HL-60 (cell line): ENCODE results near the gene CDC42BPA.

Source experiments
- DNase-seq, 2 experiments: peaks; one replicate each; pipeline ENCODE4 v3.0.0-alpha.2; 2010 to 2020; ENCODE audit warnings: low read depth in 1 of 2, low spot score in 1 of 2
- H3K27ac ChIP-seq: fragments of 250-450 bp; sonication (Bioruptor Pico); replicated peaks from 2 replicates; pipeline ENCODE4 v1.5.1; 2020; ENCODE audit warnings: mild to moderate bottlenecking, moderate library complexity
- H3K27me3 ChIP-seq: fragments of 250-450 bp; sonication (Bioruptor Pico); 2 replicates; pipeline ENCODE4 v1.5.1; 2021; ENCODE audit warnings: mild to moderate bottlenecking, moderate library complexity; ENCODE audit not compliant: insufficient read depth, poor library complexity, severe bottlenecking
- H3K4me3 ChIP-seq: replicated peaks from 2 replicates; pipeline ENCODE4 v1.5.1; 2011; ENCODE audit warnings: mild to moderate bottlenecking, control low read depth, low read length; ENCODE audit not compliant: insufficient read depth
- GABPA ChIP-seq: IDR thresholded peaks from 2 replicates; pipeline ENCODE4 v1.6.1; 2012; ENCODE audit warnings: low read depth
- POLR2AphosphoS5 ChIP-seq: IDR thresholded peaks from 2 replicates; pipeline ENCODE4 v1.6.1; 2012; ENCODE audit warnings: low read depth
- REST ChIP-seq: IDR thresholded peaks from 2 replicates; pipeline ENCODE4 v1.6.1; 2012; ENCODE audit warnings: low read depth; ENCODE audit not compliant: insufficient replicate concordance
- SPI1 ChIP-seq: IDR thresholded peaks from 2 replicates; pipeline ENCODE4 v1.6.1; 2012; ENCODE audit warnings: low read depth, mild to moderate bottlenecking, borderline replicate concordance
- TF ChIP-seq, protein P1 (sequence below): IDR thresholded peaks from one replicate; pipeline ENCODE4 v1.5.1; 2011; ENCODE audit warnings: low read length, control low read depth, inconsistent platforms; ENCODE audit not compliant: insufficient read depth

Gene CDC42BPA

DNA sequence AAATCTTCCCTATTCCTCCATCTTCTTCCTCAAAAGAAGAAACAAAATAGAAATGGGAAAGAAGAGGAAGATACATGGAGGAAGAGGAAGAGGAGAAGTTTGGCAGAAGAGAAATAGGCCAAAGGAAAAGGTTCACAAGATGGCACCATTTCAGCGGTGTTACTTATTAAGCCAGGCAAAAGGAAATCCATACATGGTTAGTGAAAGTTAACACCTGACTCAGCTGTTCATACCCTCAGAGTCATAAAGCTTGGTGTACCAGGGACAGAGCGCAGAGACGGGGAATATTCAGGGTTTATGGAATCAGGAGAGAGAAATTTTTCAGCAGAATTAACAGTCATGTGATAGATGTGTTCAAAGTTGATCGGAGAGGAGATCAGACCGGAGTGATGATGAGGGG lies 307.6 kb downstream of the CDC42BPA start:
- no peak for TF ChIP-seq REST
- TF ChIP-seq SPI1, result no peak
- TF ChIP-seq GABPA, result no peak
- TF ChIP-seq POLR2AphosphoS5, result no peak
- TF ChIP-seq, protein P1, sequence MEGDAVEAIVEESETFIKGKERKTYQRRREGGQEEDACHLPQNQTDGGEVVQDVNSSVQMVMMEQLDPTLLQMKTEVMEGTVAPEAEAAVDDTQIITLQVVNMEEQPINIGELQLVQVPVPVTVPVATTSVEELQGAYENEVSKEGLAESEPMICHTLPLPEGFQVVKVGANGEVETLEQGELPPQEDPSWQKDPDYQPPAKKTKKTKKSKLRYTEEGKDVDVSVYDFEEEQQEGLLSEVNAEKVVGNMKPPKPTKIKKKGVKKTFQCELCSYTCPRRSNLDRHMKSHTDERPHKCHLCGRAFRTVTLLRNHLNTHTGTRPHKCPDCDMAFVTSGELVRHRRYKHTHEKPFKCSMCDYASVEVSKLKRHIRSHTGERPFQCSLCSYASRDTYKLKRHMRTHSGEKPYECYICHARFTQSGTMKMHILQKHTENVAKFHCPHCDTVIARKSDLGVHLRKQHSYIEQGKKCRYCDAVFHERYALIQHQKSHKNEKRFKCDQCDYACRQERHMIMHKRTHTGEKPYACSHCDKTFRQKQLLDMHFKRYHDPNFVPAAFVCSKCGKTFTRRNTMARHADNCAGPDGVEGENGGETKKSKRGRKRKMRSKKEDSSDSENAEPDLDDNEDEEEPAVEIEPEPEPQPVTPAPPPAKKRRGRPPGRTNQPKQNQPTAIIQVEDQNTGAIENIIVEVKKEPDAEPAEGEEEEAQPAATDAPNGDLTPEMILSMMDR, result no peak
- Histone ChIP-seq H3K27ac (no peak overlapping the region), H3K4me3 (no peak overlapping the region), H3K27me3 (no peaks in the 10 kb centered on the region)
- no peak for DNase-seq

DNA sequence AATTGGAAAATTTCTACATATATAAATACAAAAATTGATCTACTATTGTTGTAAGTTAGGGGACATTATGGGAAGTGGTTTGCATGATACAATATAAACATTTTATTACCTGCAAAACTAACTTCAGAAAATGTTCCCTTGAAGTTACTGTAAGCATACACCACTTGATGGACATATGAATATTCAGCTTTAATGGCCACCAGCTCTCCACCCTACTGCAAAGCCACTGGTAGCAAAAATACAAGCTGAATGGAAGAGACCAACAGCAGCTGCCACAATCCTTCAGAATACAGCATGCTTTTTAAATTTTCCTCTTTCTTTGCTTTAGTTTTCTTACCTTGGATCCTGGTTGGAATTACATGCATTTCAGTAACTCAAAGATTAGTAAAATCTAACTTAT lies 308.4 kb downstream of the CDC42BPA start:
- DNase-seq, result no peak
- Histone ChIP-seq H3K27ac (no peak overlapping the region), H3K27me3 (no peaks in the 10 kb centered on the region), H3K4me3 (no peak overlapping the region)
- no peak for TF ChIP-seq SPI1

DNA sequence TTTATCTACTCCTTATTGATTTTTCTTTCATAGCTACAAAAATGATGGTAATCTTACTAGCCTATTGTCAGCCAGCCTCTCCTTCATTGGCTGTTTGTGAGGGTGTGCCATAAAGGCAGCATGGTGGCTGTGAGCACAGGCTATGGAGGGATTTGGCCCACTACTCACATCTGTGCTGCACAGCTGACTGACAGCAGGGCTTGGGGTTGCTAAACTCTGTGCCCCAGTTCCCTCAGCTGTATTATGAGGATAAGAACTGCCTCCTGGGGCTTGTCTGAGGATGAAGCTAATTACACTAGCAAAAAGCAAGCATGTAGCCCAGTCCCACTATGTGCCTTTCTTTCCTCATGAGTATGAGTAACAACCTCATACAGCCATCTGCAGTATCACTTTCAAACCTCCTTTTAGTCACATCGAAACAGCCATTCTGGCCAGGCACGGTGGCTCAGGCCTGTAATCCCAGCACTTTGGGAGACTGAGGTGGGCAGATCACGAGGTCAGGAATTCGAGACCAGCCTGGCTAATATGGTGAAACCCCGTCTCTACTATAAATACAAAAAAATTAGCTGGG lies 312.0 kb downstream of the CDC42BPA start:
- H3K27me3 ChIP-seq, result no peaks in the 10 kb centered on the region
- no peak for DNase-seq
- TF ChIP-seq SPI1 (no peak), POLR2AphosphoS5 (no peak), GABPA (no peak), REST (no peak)
- TF ChIP-seq, protein P1, result no peak
- no peak overlapping the region for H3K4me3 ChIP-seq
- no peak overlapping the region for H3K27ac ChIP-seq

DNA sequence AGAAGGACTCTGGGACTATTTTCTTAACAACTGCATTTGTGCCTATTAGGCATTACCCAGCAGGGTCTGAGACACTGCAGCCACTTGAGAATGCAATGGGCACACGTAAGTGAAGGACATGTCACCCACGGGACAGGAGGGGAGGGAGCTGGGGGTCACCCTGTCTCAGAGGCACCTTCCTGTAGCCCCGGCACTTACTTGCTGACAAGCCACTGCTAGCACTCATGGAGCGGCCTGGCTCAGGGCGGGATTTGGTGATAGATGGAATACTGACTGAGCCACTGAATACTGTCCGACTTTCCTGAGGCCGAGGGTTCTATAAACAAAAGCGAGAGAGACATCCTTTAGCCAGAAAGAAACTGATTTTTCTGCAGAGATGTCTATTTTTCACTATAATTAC lies 313.5 kb downstream of the CDC42BPA start:
- no peak overlapping the region for H3K27ac ChIP-seq
- H3K4me3 ChIP-seq, result no peak overlapping the region
- H3K27me3 ChIP-seq, result no peaks in the 10 kb centered on the region
- TF ChIP-seq, protein P1, result no peak
- TF ChIP-seq POLR2AphosphoS5 (no peak), REST (no peak), SPI1 (no peak), GABPA (no peak)
- DNase-seq, result no peak
